Sigmoid colon (tissue), 7 donors: ENCODE results near the gene DPP3. TPM values are rescaled to one million over a fixed set of nuclear protein-coding genes. Genes with fewer than 3 reads are reported as not detected.

ENCODE experiments used
- DNase-seq: peaks from one replicate; pipeline ENCODE4 v3.0.0-alpha.2; 2019
- H3K27ac ChIP-seq, 4 donors: fragments of 200-600 bp; sonication (generic); one replicate each; pipeline ENCODE4 v1.5.1; 2016 to 2019; ENCODE audit warnings: mild to moderate bottlenecking in 1 of 4
- H3K27me3 ChIP-seq, 3 donors: fragments of 200-600 bp; sonication (generic); one replicate each; pipeline ENCODE4 v1.5.1; 2019; ENCODE audit warnings: mild to moderate bottlenecking in 1 of 3
- H3K36me3 ChIP-seq, 4 donors: fragments of 200-600 bp; sonication (generic); one replicate each; pipeline ENCODE4 v1.5.1; 2016 to 2019
- H3K4me1 ChIP-seq, 4 donors: fragments of 200-600 bp; sonication (generic); one replicate each; pipeline ENCODE4 v1.5.1; 2017 to 2019
- H3K4me3 ChIP-seq, 4 donors: fragments of 200-600 bp; sonication (generic); one replicate each; pipeline ENCODE4 v1.5.1; 2017 to 2019; ENCODE audit warnings: mild to moderate bottlenecking in 2 of 4, moderate library complexity in 1 of 4
- H3K9me3 ChIP-seq, 4 donors: fragments of 200-600 bp in 3 of 4; sonication (generic) in 3 of 4; one replicate each; pipeline versions ENCODE4 v1.5.1 to v1.6.1; 2013 to 2019
- CTCF ChIP-seq, 4 experiments: fragments of 450-650 bp in 3 of 4; fragments of 200-600 bp in 1 of 4; IDR thresholded peaks; one replicate each; pipeline ENCODE4 v1.5.1; 2016 to 2019; ENCODE audit warnings: antibody characterized with exemption in 4 of 4, mild to moderate bottlenecking in 3 of 4, moderate library complexity in 2 of 4
- EP300 ChIP-seq, 4 donors: sonication (generic); formaldehyde crosslinking; IDR thresholded peaks; one replicate each; pipeline ENCODE4 v1.6.1; 2017; ENCODE audit warnings: antibody characterized with exemption in 4 of 4
- POLR2A ChIP-seq, 2 donors: fragments of 450-650 bp; IDR thresholded peaks; one replicate each; pipeline ENCODE4 v1.6.1; 2016; ENCODE audit warnings: antibody characterized with exemption in 2 of 2, mild to moderate bottlenecking in 2 of 2, moderate library complexity in 2 of 2
- POLR2AphosphoS5 ChIP-seq, 4 donors: sonication (generic); formaldehyde crosslinking; IDR thresholded peaks; one replicate each; pipeline ENCODE4 v1.6.1; 2017; ENCODE audit warnings: antibody characterized with exemption in 4 of 4
- WGBS, 2 donors: extraction: QIAGEN DNeasy Blood & Tissue Kit; methylation state at CpG; one replicate each; pipeline ENCODE4 v1.1.7; 2013; 5-methylcytosine and 5-hydroxymethylcytosine counted together
- intact Hi-C: fragments of 100-400 bp; cut with DNase I; formaldehyde crosslinking; loops from one replicate; pipeline ENCODE4 v1.15.1; 2023
- polyA plus RNA-seq, 3 donors: library from polyadenylated mRNA; stranded (reverse); fragments of 200-250 nt; gene quantifications; one replicate each; pipeline ENCODE4 v1.2.3, GENCODE V29; 2013
- total RNA-seq, 4 donors: library from RNA; depleted of rRNA; stranded (reverse); fragments of >200 nt; gene quantifications; one replicate each; pipeline ENCODE4 v1.1.0, GENCODE V29; 2016
- donor health status: healthy with polysubstance abuse.
- donor health status: Bipolar disorder and iron deficiency.
- donor health status: healthy.

The DPP3 gene
- total and polyA plus RNA-seq, 7 donors: 5.1 to 86.5 (median 15.5) TPM

DNA sequence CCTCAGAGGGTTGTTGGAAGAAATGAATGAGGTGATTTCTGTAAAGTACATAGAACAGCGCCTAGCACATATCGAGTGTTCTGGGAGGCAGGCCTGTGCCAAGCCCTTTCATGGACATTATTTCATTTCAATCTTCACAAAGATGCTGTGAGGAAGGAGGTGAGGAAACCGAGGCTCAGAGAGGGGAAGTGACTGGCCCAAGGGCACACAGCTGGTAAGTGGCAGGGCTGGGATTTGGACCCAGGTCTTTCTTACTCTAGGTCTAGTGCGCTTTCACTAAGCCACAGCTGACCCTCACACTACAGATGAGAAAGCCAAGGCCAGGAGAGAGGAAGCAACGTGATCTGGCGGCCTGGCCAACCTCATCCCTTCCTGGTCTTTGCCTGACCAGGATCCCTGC is 11.5 kb upstream of the DPP3 start:
- H3K9me3 ChIP-seq: no peaks in the 10 kb centered on the region
- no peak overlapping the region for H3K27ac ChIP-seq
- H3K4me1 ChIP-seq: peaks cover 0 to 25% (median 18%) of the 10 kb centered on the region in 4 donors
- TF ChIP-seq POLR2A (IDR thresholded peaks at IDR 0.05): no peak
- no peak for TF ChIP-seq POLR2AphosphoS5 (IDR thresholded peaks at IDR 0.05)
- TF ChIP-seq CTCF (IDR thresholded peaks at IDR 0.05): no peak
- TF ChIP-seq EP300 (IDR thresholded peaks at IDR 0.05): no peak
- H3K36me3 ChIP-seq: peaks cover 16 to 38% (median 17%) of the 10 kb centered on the region in 4 donors
- 82 to 91% methylated on average over 6 of the region's 6 CpGs for WGBS, 2 donors
- intact Hi-C loops: no loop called here
- no peak for DNase-seq
- no peak overlapping the region for H3K4me3 ChIP-seq
- H3K27me3 ChIP-seq: no peaks in the 10 kb centered on the region

DNA sequence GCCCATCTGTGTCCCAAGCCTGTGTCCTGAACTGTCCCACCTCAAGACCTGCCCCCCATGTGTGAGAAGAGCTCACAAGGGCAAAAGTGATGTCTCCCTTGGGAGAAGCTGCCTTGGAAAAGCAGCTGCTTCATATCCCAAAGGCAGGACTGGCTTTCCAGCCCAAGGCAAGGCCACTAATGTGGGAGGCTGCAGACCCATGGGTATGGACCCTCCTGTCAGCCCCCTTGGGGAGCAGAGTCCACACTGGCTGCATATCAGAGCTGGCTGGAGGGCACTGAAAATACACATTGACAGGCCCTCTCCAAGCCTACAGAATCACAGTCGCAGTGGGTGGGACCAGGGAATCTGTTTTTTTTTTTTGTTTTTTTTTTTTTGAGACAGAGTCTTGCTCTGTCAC is 10.8 kb upstream of the DPP3 start:
- H3K27me3 ChIP-seq: no peaks in the 10 kb centered on the region
- TF ChIP-seq POLR2A (IDR thresholded peaks at IDR 0.05): no peak
- TF ChIP-seq POLR2AphosphoS5 (IDR thresholded peaks at IDR 0.05): no peak
- TF ChIP-seq CTCF (IDR thresholded peaks at IDR 0.05): no peak
- no peak for TF ChIP-seq EP300 (IDR thresholded peaks at IDR 0.05)
- H3K27ac ChIP-seq: no peak overlapping the region
- no peak overlapping the region for H3K4me3 ChIP-seq
- H3K36me3 ChIP-seq: peaks cover 16 to 46% (median 23%) of the 10 kb centered on the region in 4 donors
- intact Hi-C loops: no loop called here
- WGBS, 2 donors: 88 to 90% methylated on average over 1 of the region's 1 CpG
- H3K9me3 ChIP-seq: no peaks in the 10 kb centered on the region
- peaks cover 0 to 25% (median 18%) of the 10 kb centered on the region in 4 donors for H3K4me1 ChIP-seq
- DNase-seq: no peak

DNA sequence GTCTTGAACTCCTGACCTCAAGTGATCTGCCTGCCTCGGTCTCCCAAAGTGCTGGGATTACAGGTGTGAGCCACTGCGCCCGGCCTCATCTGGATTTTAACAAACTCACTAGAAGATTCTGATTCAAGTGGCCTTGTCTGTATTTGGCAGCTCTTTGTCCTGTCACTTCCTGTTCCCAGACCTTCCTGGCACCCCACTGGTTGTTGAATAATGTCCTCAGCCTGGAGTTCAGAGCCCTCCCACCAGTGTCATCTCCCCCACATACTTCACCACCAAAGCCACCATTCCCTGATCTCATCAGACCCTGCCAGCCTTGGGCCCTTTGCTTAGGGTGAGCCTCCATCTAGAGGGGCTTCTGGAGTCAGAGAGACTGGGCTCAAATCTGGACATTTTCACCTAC is 10.2 kb upstream of the DPP3 start:
- Histone ChIP-seq H3K9me3 (no peaks in the 10 kb centered on the region), H3K27me3 (no peaks in the 10 kb centered on the region), H3K36me3 (peaks cover 16 to 52% (median 23%) of the 10 kb centered on the region in 4 donors), H3K4me3 (no peak overlapping the region), H3K4me1 (peaks cover 0 to 25% (median 18%) of the 10 kb centered on the region in 4 donors), H3K27ac (no peak overlapping the region)
- intact Hi-C loops: no loop called here
- no peak for TF ChIP-seq POLR2AphosphoS5 (IDR thresholded peaks at IDR 0.05)
- no peak for DNase-seq
- WGBS, 2 donors: 91 to 93% methylated on average over 3 of the region's 3 CpGs

- no peak overlapping the region for H3K27ac ChIP-seq
- peaks cover 16 to 63% (median 26%) of the 10 kb centered on the region in 4 donors for H3K36me3 ChIP-seq
- H3K9me3 ChIP-seq: no peaks in the 10 kb centered on the region
- intact Hi-C loops: no loop called here
- no peaks in the 10 kb centered on the region for H3K27me3 ChIP-seq
- H3K4me3 ChIP-seq: no peak overlapping the region
- H3K4me1 ChIP-seq: peaks cover 0 to 15% (median 13%) of the 10 kb centered on the region in 4 donors
- no peak for DNase-seq
- 96 to 97% methylated on average over 16 of the region's 16 CpGs for WGBS, 2 donors
- TF ChIP-seq CTCF (IDR thresholded peaks at IDR 0.05): no peak
- no peak for TF ChIP-seq EP300 (IDR thresholded peaks at IDR 0.05)
- TF ChIP-seq POLR2A (IDR thresholded peaks at IDR 0.05): no peak
- TF ChIP-seq POLR2AphosphoS5 (IDR thresholded peaks at IDR 0.05): no peak
Observed at GRCh38 chr11:66471142-66471541, 9.1 kb upstream of the DPP3 start.

GRCh38 chr11:66472054-66472453 is 8.2 kb upstream of the DPP3 start:
- H3K4me3 ChIP-seq: no peak overlapping the region
- H3K27ac ChIP-seq: no peak overlapping the region
- peaks cover 0 to 13% (median 11%) of the 10 kb centered on the region in 4 donors for H3K4me1 ChIP-seq
- 89 to 94% methylated on average over 9 of the region's 9 CpGs for WGBS, 2 donors
- H3K27me3 ChIP-seq: no peaks in the 10 kb centered on the region
- H3K9me3 ChIP-seq: no peaks in the 10 kb centered on the region
- peaks cover 16 to 64% (median 26%) of the 10 kb centered on the region in 4 donors for H3K36me3 ChIP-seq
- no peak for DNase-seq
- intact Hi-C loops: no loop called here
- TF ChIP-seq POLR2AphosphoS5 (IDR thresholded peaks at IDR 0.05) (no peak), CTCF (IDR thresholded peaks at IDR 0.05) (no peak), POLR2A (IDR thresholded peaks at IDR 0.05) (no peak), EP300 (IDR thresholded peaks at IDR 0.05) (no peak)
